ENCODE results near the gene FXN.

GRCh38 chr9:69071059-69071458 is 35.5 kb downstream of the FXN start:
- TF ChIP-seq ZFP3 (CRISPR knock-in tag; IDR thresholded peaks at IDR 0.05) (no peak), TCF4 (CRISPR knock-in tag; IDR thresholded peaks at IDR 0.05; ENCODE audit: borderline replicate concordance) (no peak), BACH2 (CRISPR knock-in tag; IDR thresholded peaks at IDR 0.05; ENCODE audit: borderline replicate concordance) (no peak), CREB5 (CRISPR knock-in tag; IDR thresholded peaks at IDR 0.05; ENCODE audit: low read depth) (no peak), ZNF565 (CRISPR knock-in tag; conservative IDR thresholded peaks at IDR 0.05; ENCODE audit: low read depth) (no peak), POU6F1 (CRISPR knock-in tag; IDR thresholded peaks at IDR 0.05; ENCODE audit: borderline replicate concordance, low read depth) (no peak), PATZ1 (CRISPR knock-in tag; IDR thresholded peaks at IDR 0.05; ENCODE audit: borderline replicate concordance) (no peak), RARB (CRISPR knock-in tag; IDR thresholded peaks at IDR 0.05) (no peak), PPARA (CRISPR knock-in tag; IDR thresholded peaks at IDR 0.05; ENCODE audit: borderline replicate concordance) (no peak), ZNF8 (CRISPR knock-in tag; IDR thresholded peaks at IDR 0.05) (no peak), ZNF70 (CRISPR knock-in tag; IDR thresholded peaks at IDR 0.05) (no peak), ARNTL (CRISPR knock-in tag; IDR thresholded peaks at IDR 0.05; ENCODE audit: borderline replicate concordance, low read depth) (no peak)

Data from SK-N-SH treated with all-trans-retinoic acid at 6 μM for 48 hours (cell line).